Astrocyte of the cerebellum (primary cell): Measurements from ENCODE around the gene TRMT2B.
"Not testable (repeated sequence)": the region's sequence is repeated elsewhere in the genome, so short reads cannot be mapped to it uniquely, and the experiment has no call there.

Experiments used
- DNase-seq: peaks from one replicate; pipeline ENCODE4 v3.0.0-alpha.2; 2011; ENCODE audit warnings: low read depth
- H3K4me3 ChIP-seq: 2 replicates; pipeline ENCODE4 v1.5.1; 2011; ENCODE audit warnings: mild to moderate bottlenecking, low read depth, low read length, moderate library complexity
- in situ Hi-C: cut with HindIII; loops from 2 replicates; pipeline ENCODE4 v1.10.0; 2017; ENCODE audit warnings: low sequenced_read_pairs
- TF ChIP-seq, protein P1 (sequence below): IDR thresholded peaks from 2 replicates; pipeline ENCODE4 v1.5.1; 2012; ENCODE audit warnings: low read length, low read depth, moderate library complexity, mild to moderate bottlenecking; ENCODE audit errors: missing control alignments

The TRMT2B gene

DNA sequence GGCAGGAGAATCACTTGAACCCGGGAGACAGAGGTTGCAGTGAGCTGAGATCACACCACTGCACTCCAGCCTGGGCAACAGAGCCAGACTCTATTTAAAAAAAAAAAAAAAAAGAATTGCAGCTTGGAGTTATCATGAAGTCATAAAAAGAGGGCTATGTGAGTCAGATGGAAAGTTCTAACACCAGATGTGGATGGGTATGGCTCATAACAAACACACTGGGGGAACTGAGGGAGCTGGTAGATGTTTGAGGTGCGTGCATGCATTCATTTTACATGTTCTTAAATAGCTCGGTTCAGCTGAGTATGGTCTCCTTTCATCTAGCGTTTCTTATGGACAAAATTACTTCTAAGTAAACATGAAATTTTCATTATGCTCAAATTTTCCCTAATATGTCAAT is 11.7 kb downstream of the TRMT2B start:
- no peak overlapping the region for H3K4me3 ChIP-seq
- TF ChIP-seq, protein P1, sequence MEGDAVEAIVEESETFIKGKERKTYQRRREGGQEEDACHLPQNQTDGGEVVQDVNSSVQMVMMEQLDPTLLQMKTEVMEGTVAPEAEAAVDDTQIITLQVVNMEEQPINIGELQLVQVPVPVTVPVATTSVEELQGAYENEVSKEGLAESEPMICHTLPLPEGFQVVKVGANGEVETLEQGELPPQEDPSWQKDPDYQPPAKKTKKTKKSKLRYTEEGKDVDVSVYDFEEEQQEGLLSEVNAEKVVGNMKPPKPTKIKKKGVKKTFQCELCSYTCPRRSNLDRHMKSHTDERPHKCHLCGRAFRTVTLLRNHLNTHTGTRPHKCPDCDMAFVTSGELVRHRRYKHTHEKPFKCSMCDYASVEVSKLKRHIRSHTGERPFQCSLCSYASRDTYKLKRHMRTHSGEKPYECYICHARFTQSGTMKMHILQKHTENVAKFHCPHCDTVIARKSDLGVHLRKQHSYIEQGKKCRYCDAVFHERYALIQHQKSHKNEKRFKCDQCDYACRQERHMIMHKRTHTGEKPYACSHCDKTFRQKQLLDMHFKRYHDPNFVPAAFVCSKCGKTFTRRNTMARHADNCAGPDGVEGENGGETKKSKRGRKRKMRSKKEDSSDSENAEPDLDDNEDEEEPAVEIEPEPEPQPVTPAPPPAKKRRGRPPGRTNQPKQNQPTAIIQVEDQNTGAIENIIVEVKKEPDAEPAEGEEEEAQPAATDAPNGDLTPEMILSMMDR = no peak
- in situ Hi-C loops = no loop called here
- DNase-seq = no peak

DNA sequence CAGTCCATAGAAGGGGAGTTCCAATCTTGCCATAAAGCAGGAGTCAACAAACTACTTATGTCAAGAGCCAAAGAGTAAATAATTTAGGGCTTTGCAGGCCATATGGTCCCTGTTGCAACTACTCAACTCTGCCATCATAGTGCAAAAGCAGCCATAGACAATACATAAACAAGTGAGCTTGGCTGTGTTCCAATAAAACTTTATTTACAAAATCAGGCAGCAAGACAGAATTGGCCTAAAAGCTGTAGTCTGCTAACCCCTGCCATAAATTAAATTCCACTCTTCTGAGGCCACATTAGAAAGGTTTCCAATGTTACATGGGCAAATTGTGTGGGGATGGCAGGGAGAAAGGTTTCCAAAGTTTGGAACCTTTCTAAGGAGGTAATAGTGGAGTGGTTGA is 14.7 kb downstream of the TRMT2B start:
- no peak overlapping the region for H3K4me3 ChIP-seq
- no peak for DNase-seq
- in situ Hi-C loops = no loop called here
- TF ChIP-seq, protein P1 = no peak

DNA sequence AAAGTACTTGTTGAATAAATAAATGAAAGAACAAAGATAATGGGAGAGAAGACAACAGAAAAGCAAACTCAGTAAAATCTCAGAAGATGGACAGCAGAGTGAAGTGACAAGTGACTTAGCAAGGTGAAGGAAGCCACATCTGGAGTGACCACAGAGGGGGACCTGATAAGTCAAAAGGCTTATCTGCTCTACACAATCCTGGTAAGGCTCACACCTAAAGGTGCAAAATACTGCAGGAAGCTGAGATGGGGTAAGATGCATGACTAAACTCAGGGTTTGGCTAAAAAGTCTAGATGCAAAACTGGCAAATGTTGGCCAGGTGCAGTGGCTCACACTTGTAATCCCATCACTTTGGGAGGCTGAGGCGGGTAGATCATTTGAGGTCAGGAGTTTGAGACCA is 22.2 kb downstream of the TRMT2B start:
- TF ChIP-seq, protein P1 = no peak
- in situ Hi-C loops = no loop called here
- no peak overlapping the region for H3K4me3 ChIP-seq
- no peak for DNase-seq

DNA sequence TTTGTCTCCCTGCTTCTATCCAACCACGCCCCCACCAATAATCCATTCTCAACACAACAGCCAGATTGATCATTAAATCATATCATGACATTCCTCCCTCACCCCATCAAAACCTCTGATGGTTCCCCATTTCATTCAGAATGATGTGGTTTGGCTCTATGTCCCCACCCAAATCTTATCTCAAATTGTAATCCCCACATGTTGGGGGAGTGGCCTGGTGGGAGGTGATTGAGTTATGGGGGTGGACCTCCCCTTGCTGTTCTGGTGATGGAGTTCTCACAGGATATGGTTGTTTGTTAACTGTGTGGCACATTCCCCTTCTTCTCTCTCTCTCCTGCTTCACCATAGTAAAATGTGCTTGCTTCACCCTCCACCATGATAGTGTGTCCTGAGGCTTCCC is 23.3 kb downstream of the TRMT2B start:
- TF ChIP-seq, protein P1 = no peak
- in situ Hi-C loops = no loop called here
- no peak for DNase-seq
- H3K4me3 ChIP-seq = no peak overlapping the region

DNA sequence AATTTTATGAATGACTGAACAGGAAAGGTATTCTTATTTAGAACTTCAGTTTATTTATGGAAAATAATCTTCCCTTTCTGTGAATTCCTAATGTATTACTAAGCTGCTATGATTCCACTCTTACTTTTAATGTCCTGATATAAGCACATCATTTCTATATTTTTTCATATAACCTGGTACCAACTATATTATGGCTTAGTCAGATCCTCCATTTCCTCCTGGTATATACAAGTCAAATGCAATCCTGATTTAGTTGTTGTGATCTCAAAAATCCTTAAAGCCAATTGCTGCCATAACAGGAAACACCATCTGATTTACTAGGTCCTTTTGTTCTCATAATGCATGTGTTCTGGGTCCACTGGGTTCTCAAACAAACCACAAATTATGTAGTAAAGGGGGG is 26.8 kb downstream of the TRMT2B start:
- no peak for DNase-seq
- in situ Hi-C loops = no loop called here
- TF ChIP-seq, protein P1 = no peak

DNA sequence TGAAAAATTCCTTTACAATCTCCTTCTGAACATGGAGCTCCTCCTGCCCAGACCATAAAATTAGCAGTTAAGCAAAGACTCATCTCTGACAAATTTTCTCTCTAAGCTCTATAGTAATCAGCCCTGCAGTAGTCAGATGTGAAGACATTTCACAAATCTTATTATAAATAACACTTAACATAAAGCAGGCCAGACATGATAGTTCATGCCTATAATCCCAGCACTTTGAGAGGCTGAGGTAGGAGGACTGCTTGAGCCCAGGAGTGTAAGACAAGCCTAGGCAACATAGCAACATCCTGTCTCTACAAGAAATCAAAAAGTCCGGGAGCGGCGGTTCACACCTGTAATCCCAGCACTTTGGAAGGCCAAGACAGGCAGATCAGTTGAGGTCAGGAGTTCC is 29.9 kb downstream of the TRMT2B start:
- TF ChIP-seq, protein P1 = no peak
- in situ Hi-C loops = no loop called here
- no peak overlapping the region for H3K4me3 ChIP-seq
- DNase-seq = no peak

More for the DNA sequence above, 26.8 kb downstream of the TRMT2B start:
- no peak overlapping the region for H3K4me3 ChIP-seq

DNA sequence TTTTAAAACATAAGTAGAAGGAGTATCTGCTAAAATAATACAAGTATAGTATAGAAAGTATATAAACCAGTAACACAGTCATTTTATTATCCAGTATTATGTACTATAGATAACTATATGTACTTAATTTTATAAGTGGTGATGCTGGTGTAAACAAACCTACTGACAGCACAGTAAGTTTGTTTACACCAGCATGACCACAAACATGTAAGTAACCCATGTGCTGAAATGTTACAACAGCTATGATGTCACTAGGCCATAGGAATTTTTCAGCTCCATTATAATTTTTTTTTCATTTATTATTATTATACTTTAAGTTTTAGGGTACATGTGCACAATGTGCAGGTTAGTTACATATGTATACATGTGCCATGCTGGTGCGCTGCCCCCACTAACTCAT is 39.9 kb downstream of the TRMT2B start:
- in situ Hi-C loops, DNase-seq, H3K4me3 ChIP-seq: not testable (repeated sequence)
